Esophagus squamous epithelium (tissue), 5 donors: ENCODE results near the gene FLT3LG. TPM values are rescaled to one million over a fixed set of nuclear protein-coding genes. Genes with fewer than 3 reads are reported as not detected.

Source experiments
- DNase-seq: peaks from one replicate; lab custom pipeline; 2025; lab: John Stamatoyannopoulos, UW
- H3K27ac ChIP-seq, 4 donors: fragments of 200-600 bp; sonication (generic); one replicate each; pipeline ENCODE4 v1.5.1; 2016 to 2019; ENCODE audit warnings: mild to moderate bottlenecking in 1 of 4
- H3K27me3 ChIP-seq, 4 donors: fragments of 200-600 bp; sonication (generic); 1 replicate in 3 of 4; 2 replicates in 1 of 4; pipeline versions ENCODE4 v1.5.1 to v1.6.0; 2017 to 2021; ENCODE audit warnings: antibody characterized with exemption in 1 of 4
- H3K36me3 ChIP-seq, 3 donors: fragments of 200-600 bp; sonication (generic); one replicate each; pipeline ENCODE4 v1.5.1; 2016 to 2019
- H3K4me1 ChIP-seq, 3 donors: fragments of 200-600 bp; sonication (generic); one replicate each; pipeline ENCODE4 v1.5.1; 2017 to 2019
- H3K4me3 ChIP-seq, 4 donors: fragments of 200-600 bp; sonication (generic); 1 replicate in 3 of 4; 2 replicates in 1 of 4; pipeline ENCODE4 v1.5.1; 2016 to 2019; ENCODE audit warnings: mild to moderate bottlenecking in 2 of 4, moderate library complexity in 1 of 4
- H3K9me3 ChIP-seq, 3 donors: fragments of 200-600 bp; sonication (generic); one replicate each; pipeline ENCODE4 v1.5.1; 2016 to 2019
- CTCF ChIP-seq, 6 experiments: fragments of 450-650 bp in 4 of 6; fragments of 200-600 bp in 2 of 6; sonication (generic) in 2 of 6; IDR thresholded peaks; one replicate each; pipeline ENCODE4 v1.5.1; 2016 to 2019; ENCODE audit warnings: antibody characterized with exemption in 6 of 6, mild to moderate bottlenecking in 4 of 6, moderate library complexity in 4 of 6
- POLR2A ChIP-seq, 4 donors: fragments of 450-650 bp; IDR thresholded peaks; one replicate each; pipeline ENCODE4 v1.6.1; 2017; ENCODE audit warnings: antibody characterized with exemption in 4 of 4, mild to moderate bottlenecking in 4 of 4, moderate library complexity in 3 of 4
- WGBS, 2 donors: methylation state at CpG; one replicate each; pipeline ENCODE4 v1.1.5; 2018; 5-methylcytosine and 5-hydroxymethylcytosine counted together
- intact Hi-C: fragments of 100-400 bp; cut with DNase I; formaldehyde crosslinking; loops from one replicate; pipeline ENCODE4 v1.15.0; 2022
- small RNA-seq, 4 donors: library from RNA; depleted of rRNA; stranded (forward); fragments of <200 nt; gene quantifications; one replicate each; pipeline ENCODE3, GENCODE V24; 2016
- total RNA-seq, 4 donors: library from RNA; depleted of rRNA; stranded (reverse); fragments of >200 nt; gene quantifications; one replicate each; pipeline ENCODE4 v1.1.0, GENCODE V29; 2016
- donor health status: DM: yes; HTN: yes; CAD: no.

The FLT3LG gene
- total RNA-seq, 4 donors from 2014 or later: 0.75 to 4.2 (median 2.7) TPM

- WGBS, 2 donors: 4 to 9% methylated on average over 9 to 25 of the region's 87 CpGs
- Histone ChIP-seq H3K4me3 (peak overlapping the region; percentile 29 to 84 (median 64)), H3K4me1 (peaks cover 15 to 32% (median 15%) of the 10 kb centered on the region in 3 donors), H3K27ac (peak overlapping the region; percentile 2 to 54 (median 33)), H3K36me3 (peaks cover 0 to 17% (median 0%) of the 10 kb centered on the region in 3 donors), H3K27me3 (no peaks in the 10 kb centered on the region), H3K9me3 (no peaks in the 10 kb centered on the region)
- intact Hi-C loops: no loop called here
- TF ChIP-seq POLR2A (IDR thresholded peaks at IDR 0.05): no peak
- peak in 5 of 6 experiments; percentile 19 to 54 (median 40) for TF ChIP-seq CTCF (IDR thresholded peaks at IDR 0.05)
- peak; percentile 28 for DNase-seq
Observed at GRCh38 chr19:49533551-49534488, 59.8 kb downstream of the FLT3LG start.

DNA sequence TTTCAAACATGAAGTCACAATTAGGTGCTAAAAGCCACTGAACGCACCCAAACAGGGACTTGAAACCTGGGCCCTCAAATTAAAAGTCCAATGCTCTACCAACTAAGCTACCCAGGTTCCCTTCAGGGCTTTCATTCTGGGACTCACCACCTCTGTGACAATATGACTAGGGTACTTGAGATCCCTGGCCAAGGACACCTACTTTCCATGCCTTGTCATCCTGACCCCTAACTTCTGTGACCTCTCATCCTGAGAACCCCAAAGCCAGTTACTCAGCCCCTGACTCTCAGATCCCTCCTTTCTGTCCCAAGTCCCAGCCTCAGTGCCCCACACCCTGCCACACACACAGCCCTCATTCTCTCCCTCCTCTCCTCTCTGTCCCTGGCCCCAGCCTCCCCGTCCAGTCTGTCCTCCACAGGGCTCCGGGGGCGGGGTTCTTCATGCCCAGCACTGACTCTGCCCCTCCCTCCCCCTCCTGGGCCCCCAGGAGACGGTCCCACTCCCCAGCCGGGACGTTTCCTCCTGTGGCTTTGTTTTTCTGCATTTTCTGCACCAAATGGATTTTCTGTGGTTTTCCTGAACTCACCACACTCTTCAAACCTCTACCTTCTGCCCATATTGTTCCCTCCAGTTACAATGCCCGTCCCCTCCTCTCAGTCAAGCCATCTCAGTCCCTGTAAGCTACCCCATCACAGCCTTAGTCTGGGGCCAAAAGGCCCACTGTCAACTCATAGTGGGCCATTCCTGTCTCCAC, 60.8 kb downstream of the FLT3LG start:
- DNase-seq: no peak
- WGBS, 2 donors: 66 to 80% methylated on average over 7 to 8 of the region's 8 CpGs
- Histone ChIP-seq H3K27me3 (no peaks in the 10 kb centered on the region), H3K36me3 (peaks cover 0 to 21% (median 0%) of the 10 kb centered on the region in 3 donors), H3K4me3 (peak overlapping the region in 3 of 4 donors; percentile 61 to 84 (median 67)), H3K4me1 (peaks cover 15 to 25% (median 15%) of the 10 kb centered on the region in 3 donors), H3K9me3 (no peaks in the 10 kb centered on the region), H3K27ac (peak overlapping the region in 1 of 4 donors; percentile 11)
- intact Hi-C loops: no loop called here
- TF ChIP-seq POLR2A (IDR thresholded peaks at IDR 0.05) (no peak), CTCF (IDR thresholded peaks at IDR 0.05) (no peak)

Small RNA genes within 50 kb of the gene (small RNA-seq; reads per million reads assigned to genes)
- gene COX6CP7 (0 reads per million in 4 donors), gene MIR150 (22.5 to 60.3 (median 43.4) reads per million in 4 donors), gene SNORD32A (0 reads per million in 4 donors), gene SNORD33 (0 reads per million in 4 donors), gene SNORD34 (0 reads per million in 4 donors), gene SNORD35A (0 reads per million in 4 donors), gene SNORD35B (0 reads per million in 4 donors)

Other genes with a start within 250 kb of the FLT3LG start
- gene SLC6A16, start 149.0 kb upstream of the FLT3LG start, total RNA-seq: 1 to 10 TPM in 1 of 4 donors, under 1 TPM in 2, not detected in 1; 0.13 to 1.5 (median 0.56) TPM
- 10 to 100 TPM in 1 of 4 donors, 1 to 10 TPM in 3; 3.1 to 21.4 (median 5.3) TPM for gene CD37, start 138.8 kb upstream of the FLT3LG start, total RNA-seq
- 10 to 100 TPM in 2 of 4 donors, 1 to 10 TPM in 2; 3.8 to 12.4 (median 8.2) TPM for gene TEAD2, start 111.8 kb upstream of the FLT3LG start, total RNA-seq
- gene DKKL1, start 110.3 kb upstream of the FLT3LG start, total RNA-seq: not detected
- not detected for gene KASH5, start 86.0 kb upstream of the FLT3LG start, total RNA-seq
- gene PTH2, start 50.8 kb upstream of the FLT3LG start, total RNA-seq: not detected
- gene GFY, start 48.8 kb upstream of the FLT3LG start, total RNA-seq: not detected
- gene SLC17A7, start 32.7 kb upstream of the FLT3LG start, total RNA-seq: 1 to 10 TPM in 1 of 4 donors, under 1 TPM in 3; 0.13 to 1.5 (median 0.40) TPM
- 10 to 100 TPM; 54.4 to 91.2 (median 67.2) TPM for gene PIH1D1, start 22.4 kb upstream of the FLT3LG start, total RNA-seq
- 10 to 100 TPM; 35.9 to 56.5 (median 39.0) TPM for gene ALDH16A1, start 21.0 kb upstream of the FLT3LG start, total RNA-seq
- gene RPL13A, start 13.4 kb downstream of the FLT3LG start, total RNA-seq: 1,000 to 10,000 TPM; 1,642 to 4,119 (median 2,165) TPM
- gene RPS11, start 22.2 kb downstream of the FLT3LG start, total RNA-seq: 1,000 to 10,000 TPM; 2,317 to 5,784 (median 3,336) TPM
- gene FCGRT, start 38.4 kb downstream of the FLT3LG start, total RNA-seq: 100 to 1,000 TPM in 1 of 4 donors, 10 to 100 TPM in 3; 18.0 to 129 (median 60.0) TPM
- 1 to 10 TPM; 1.0 to 7.2 (median 2.3) TPM for gene RCN3, start 53.8 kb downstream of the FLT3LG start, total RNA-seq
- 10 to 100 TPM; 37.8 to 50.7 (median 40.2) TPM for gene NOSIP, start 106.3 kb downstream of the FLT3LG start, total RNA-seq
- gene PRRG2, start 107.1 kb downstream of the FLT3LG start, total RNA-seq: 10 to 100 TPM in 1 of 4 donors, 1 to 10 TPM in 3; 7.7 to 19.8 (median 8.8) TPM
- gene PRR12, start 117.0 kb downstream of the FLT3LG start, total RNA-seq: 10 to 100 TPM in 1 of 4 donors, 1 to 10 TPM in 3; 4.5 to 11.9 (median 7.7) TPM
- gene RRAS, start 165.9 kb downstream of the FLT3LG start, total RNA-seq: 10 to 100 TPM in 3 of 4 donors, 1 to 10 TPM in 1; 6.3 to 40.8 (median 12.8) TPM
- 10 to 100 TPM; 11.0 to 24.8 (median 15.2) TPM for gene SCAF1, start 168.0 kb downstream of the FLT3LG start, total RNA-seq
- 10 to 100 TPM; 33.5 to 69.1 (median 49.4) TPM for gene IRF3, start 191.6 kb downstream of the FLT3LG start, total RNA-seq
- gene BCL2L12, start 191.7 kb downstream of the FLT3LG start, total RNA-seq: 10 to 100 TPM in 1 of 4 donors, 1 to 10 TPM in 3; 4.4 to 12.9 (median 5.8) TPM
- gene PRMT1, start 203.1 kb downstream of the FLT3LG start, total RNA-seq: 100 to 1,000 TPM in 3 of 4 donors, 10 to 100 TPM in 1; 86.1 to 206 (median 182) TPM
- 1 to 10 TPM in 3 of 4 donors, under 1 TPM in 1; 0.91 to 2.8 (median 1.8) TPM for gene ADM5, start 215.4 kb downstream of the FLT3LG start, total RNA-seq
- 1 to 10 TPM in 2 of 4 donors, under 1 TPM in 2; 0.48 to 4.8 (median 1.1) TPM for gene CPT1C, start 216.9 kb downstream of the FLT3LG start, total RNA-seq